Measurements from ENCODE around the gene CPEB3.
"Not testable (repeated sequence)": the region's sequence is repeated elsewhere in the genome, so short reads cannot be mapped to it uniquely, and the experiment has no call there.

The CPEB3 gene

DNA sequence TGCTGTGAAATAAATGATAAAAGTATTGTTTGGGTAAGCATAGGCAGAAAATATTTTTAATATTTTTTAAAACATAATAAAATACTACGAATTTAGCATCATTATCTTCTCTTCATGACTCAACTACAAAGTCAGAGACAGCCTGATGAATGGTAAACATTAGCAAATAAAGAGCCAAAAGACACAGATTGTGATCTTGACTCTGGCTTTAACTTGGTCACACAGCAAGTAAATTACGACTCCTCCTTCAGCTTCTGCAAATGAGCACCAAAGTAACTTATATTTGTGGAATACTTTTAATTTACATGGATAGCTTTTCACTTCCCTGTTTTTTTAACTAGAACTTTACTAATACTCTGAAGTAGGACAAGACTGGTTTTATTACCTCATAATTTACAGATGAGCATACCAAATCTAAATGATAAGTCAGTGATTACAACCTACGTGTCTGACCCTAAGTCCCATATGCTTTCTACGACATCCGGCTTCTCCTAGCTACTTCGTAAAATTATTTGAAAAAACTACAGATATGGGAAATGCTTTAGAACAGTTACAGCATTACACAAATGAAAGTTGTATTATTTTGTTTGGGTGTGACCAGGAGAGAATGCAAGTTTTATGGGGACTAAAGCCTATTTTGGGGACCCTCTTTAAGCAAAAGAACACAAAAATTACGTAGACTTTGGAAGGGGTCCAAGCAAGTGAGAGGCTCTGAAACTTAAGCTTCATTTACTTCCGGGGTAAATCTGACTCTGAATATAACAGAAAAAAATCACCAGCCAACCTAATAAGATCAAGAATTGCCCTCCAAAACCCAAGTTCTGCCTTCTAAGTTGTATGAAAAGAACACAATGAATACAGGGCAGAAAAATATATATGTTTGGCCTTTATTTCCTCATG is 133.8 kb downstream of the CPEB3 start:
- Histone ChIP-seq H3K27me3 (ENCODE audit: control insufficient read depth, insufficient read depth, low read length) (no peaks in the 10 kb centered on the region), H3K4me3 (ENCODE audit: low read length) (no peak overlapping the region), H3K9ac (ENCODE audit: low read length) (no peak overlapping the region), H3K9me3 (ENCODE audit: control insufficient read depth, low read length) (no peaks in the 10 kb centered on the region), H3K4me1 (ENCODE audit: control insufficient read depth, insufficient read depth, low read length) (no peaks in the 10 kb centered on the region), H3K36me3 (ENCODE audit: control insufficient read depth, insufficient read depth, low read length) (no peaks in the 10 kb centered on the region)

DNA sequence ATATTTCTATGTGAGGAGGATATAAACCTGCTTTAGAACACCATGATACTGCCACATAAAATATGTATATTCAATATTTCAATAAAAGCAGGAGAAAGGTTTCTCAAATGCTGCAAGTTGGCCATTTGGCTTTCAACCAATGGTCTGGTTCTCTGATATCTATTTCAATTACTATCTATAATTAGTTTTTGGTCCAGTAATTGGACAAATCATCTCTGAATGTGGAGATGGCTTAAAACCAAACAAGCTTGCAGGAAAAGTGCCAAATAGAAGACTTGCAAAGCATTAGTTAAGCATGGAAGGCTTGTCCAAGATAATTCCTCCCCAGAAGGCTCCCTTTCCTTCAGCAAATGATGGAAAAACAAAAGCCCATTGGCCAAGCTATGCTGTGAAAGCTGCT is 140.1 kb downstream of the CPEB3 start:
- Histone ChIP-seq H3K9me3 (ENCODE audit: control insufficient read depth, low read length) (no peaks in the 10 kb centered on the region), H3K27me3 (ENCODE audit: control insufficient read depth, insufficient read depth, low read length) (no peaks in the 10 kb centered on the region), H3K36me3 (ENCODE audit: control insufficient read depth, insufficient read depth, low read length) (no peaks in the 10 kb centered on the region), H3K4me3 (ENCODE audit: low read length) (no peak overlapping the region), H3K9ac (ENCODE audit: low read length) (no peak overlapping the region), H3K4me1 (ENCODE audit: control insufficient read depth, insufficient read depth, low read length) (no peaks in the 10 kb centered on the region)

DNA sequence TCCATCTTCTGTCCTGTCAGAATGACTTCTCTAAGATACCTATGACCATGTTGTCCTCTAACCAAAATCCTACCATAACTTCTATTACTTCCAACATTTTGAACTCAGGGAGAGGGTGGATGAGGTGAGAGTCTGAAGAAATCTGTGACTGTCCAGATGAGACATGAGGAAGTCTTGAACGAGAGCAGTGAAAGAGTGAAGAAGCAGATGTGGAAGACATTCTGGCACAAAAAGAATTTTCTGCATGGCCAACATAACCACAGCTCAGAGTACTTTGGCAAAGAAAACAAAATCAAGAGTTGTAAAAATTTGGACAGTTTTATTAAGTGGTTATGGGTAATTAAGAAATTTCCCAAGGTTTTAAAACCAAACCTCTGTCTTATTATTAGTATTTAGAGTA is 141.6 kb downstream of the CPEB3 start:
- Histone ChIP-seq H3K27me3 (ENCODE audit: control insufficient read depth, insufficient read depth, low read length) (no peaks in the 10 kb centered on the region), H3K4me3 (ENCODE audit: low read length) (no peak overlapping the region), H3K9me3 (ENCODE audit: control insufficient read depth, low read length) (no peaks in the 10 kb centered on the region), H3K9ac (ENCODE audit: low read length) (no peak overlapping the region), H3K36me3 (ENCODE audit: control insufficient read depth, insufficient read depth, low read length) (no peaks in the 10 kb centered on the region), H3K4me1 (ENCODE audit: control insufficient read depth, insufficient read depth, low read length) (no peaks in the 10 kb centered on the region)

- Histone ChIP-seq H3K36me3 (ENCODE audit: control insufficient read depth, insufficient read depth, low read length) (no peaks in the 10 kb centered on the region), H3K4me1 (ENCODE audit: control insufficient read depth, insufficient read depth, low read length) (no peaks in the 10 kb centered on the region), H3K9me3 (ENCODE audit: control insufficient read depth, low read length) (no peaks in the 10 kb centered on the region), H3K27me3 (ENCODE audit: control insufficient read depth, insufficient read depth, low read length) (no peaks in the 10 kb centered on the region), H3K9ac (ENCODE audit: low read length) (no peak overlapping the region), H3K4me3 (ENCODE audit: low read length) (no peak overlapping the region)
Measured at GRCh38 chr10:92146781-92147180, 144.1 kb downstream of the CPEB3 start.

DNA sequence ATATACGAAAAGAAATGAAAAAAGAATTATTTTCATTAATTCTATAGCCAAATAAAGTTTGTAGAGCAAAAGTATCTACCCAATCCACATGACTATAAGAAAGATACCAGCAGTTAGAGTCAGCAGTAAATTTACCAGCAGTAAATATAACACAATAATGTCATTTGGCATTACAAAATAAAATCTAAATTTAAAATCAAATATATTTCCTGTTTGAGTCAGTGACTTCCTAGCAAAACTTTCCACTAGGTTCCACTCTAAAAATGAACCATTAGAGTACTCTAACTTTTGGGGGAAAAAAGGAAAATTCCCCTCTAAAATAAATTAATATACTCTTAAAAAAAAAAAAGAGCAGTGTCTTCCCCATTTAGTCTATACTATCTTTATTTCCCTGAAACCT is 144.8 kb downstream of the CPEB3 start:
- Histone ChIP-seq H3K9me3 (ENCODE audit: control insufficient read depth, low read length) (no peaks in the 10 kb centered on the region), H3K27me3 (ENCODE audit: control insufficient read depth, insufficient read depth, low read length) (no peaks in the 10 kb centered on the region), H3K9ac (ENCODE audit: low read length) (no peak overlapping the region), H3K4me3 (ENCODE audit: low read length) (no peak overlapping the region), H3K36me3 (ENCODE audit: control insufficient read depth, insufficient read depth, low read length) (no peaks in the 10 kb centered on the region), H3K4me1 (ENCODE audit: control insufficient read depth, insufficient read depth, low read length) (no peaks in the 10 kb centered on the region)

- no peaks in the 10 kb centered on the region for H3K4me1 ChIP-seq (ENCODE audit: control insufficient read depth, insufficient read depth, low read length)
- no peaks in the 10 kb centered on the region for H3K36me3 ChIP-seq (ENCODE audit: control insufficient read depth, insufficient read depth, low read length)
- no peaks in the 10 kb centered on the region for H3K27me3 ChIP-seq (ENCODE audit: control insufficient read depth, insufficient read depth, low read length)
- H3K9ac ChIP-seq (ENCODE audit: low read length): no peak overlapping the region
- no peak overlapping the region for H3K4me3 ChIP-seq (ENCODE audit: low read length)
- no peaks in the 10 kb centered on the region for H3K9me3 ChIP-seq (ENCODE audit: control insufficient read depth, low read length)
Measured at GRCh38 chr10:92142949-92143348, 147.9 kb downstream of the CPEB3 start.

DNA sequence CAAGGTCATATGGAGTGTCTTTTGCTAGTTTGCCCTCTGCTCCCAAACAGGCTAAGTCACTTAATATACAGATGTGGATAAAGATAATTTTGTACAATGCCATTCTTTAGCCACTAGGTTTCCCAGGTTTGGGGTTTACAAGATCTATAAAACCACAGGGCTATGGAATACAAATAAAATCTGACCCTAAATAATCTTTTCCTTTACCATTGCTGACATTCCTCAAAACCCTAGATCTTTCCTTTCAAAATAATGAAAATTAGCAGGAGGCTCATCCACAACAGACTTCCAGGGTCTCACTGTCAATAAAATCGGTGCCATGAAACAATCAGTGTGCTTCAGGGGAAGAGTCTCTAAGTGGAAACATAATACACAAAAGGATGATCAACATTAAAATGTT is 148.4 kb downstream of the CPEB3 start:
- Histone ChIP-seq H3K27me3 (ENCODE audit: control insufficient read depth, insufficient read depth, low read length) (no peaks in the 10 kb centered on the region), H3K4me3 (ENCODE audit: low read length) (no peak overlapping the region), H3K9me3 (ENCODE audit: control insufficient read depth, low read length) (no peaks in the 10 kb centered on the region), H3K36me3 (ENCODE audit: control insufficient read depth, insufficient read depth, low read length) (no peaks in the 10 kb centered on the region), H3K9ac (ENCODE audit: low read length) (no peak overlapping the region), H3K4me1 (ENCODE audit: control insufficient read depth, insufficient read depth, low read length) (no peaks in the 10 kb centered on the region)

DNA sequence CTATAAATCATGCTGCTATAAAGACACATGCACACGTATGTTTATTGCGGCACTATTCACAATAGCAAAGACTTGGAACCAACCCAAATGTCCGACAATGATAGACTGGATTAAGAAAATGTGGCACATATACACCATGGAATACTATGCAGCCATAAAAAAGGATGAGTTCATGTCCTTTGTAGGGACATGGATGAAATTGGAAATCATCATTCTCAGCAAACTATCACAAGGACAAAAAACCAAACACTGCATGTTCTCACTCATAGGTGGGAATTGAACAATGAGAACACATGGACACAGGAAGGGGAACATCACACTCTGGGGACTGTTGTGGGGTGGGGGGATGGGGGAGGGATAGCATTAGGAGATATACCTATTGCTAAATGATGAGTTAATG is 149.7 kb downstream of the CPEB3 start:
- not testable (repeated sequence) for H3K9ac ChIP-seq (ENCODE audit: low read length); H3K4me3 ChIP-seq (ENCODE audit: low read length); H3K9me3 ChIP-seq (ENCODE audit: control insufficient read depth, low read length); H3K27me3 ChIP-seq (ENCODE audit: control insufficient read depth, insufficient read depth, low read length); H3K36me3 ChIP-seq (ENCODE audit: control insufficient read depth, insufficient read depth, low read length); H3K4me1 ChIP-seq (ENCODE audit: control insufficient read depth, insufficient read depth, low read length)

DNA sequence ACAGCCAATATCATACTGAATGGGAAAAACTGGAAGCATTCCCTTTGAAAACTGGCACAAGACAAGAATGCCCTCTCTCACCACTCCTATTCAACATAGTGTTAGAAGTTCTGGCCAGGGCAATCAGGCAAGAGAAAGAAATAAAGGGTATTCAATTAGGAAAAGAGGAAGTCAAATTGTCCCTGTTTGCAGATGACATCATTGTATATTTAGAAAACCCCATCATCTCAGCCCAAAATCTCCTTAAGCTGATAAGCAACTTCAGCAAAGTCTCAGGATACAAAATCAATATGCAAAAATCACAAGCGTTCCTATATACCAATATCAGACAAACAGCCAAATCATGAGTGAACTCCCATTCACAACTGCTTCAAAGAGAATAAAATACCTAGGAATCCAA is 156.8 kb downstream of the CPEB3 start:
- not testable (repeated sequence) for H3K9ac ChIP-seq (ENCODE audit: low read length); H3K4me3 ChIP-seq (ENCODE audit: low read length); H3K27me3 ChIP-seq (ENCODE audit: control insufficient read depth, insufficient read depth, low read length)

GRCh38 chr10:92131275-92131820 is 159.5 kb downstream of the CPEB3 start:
- H3K4me3 ChIP-seq (ENCODE audit: low read length): no peak overlapping the region
- H3K9me3 ChIP-seq (ENCODE audit: control insufficient read depth, low read length): no peaks in the 10 kb centered on the region
- H3K36me3 ChIP-seq (ENCODE audit: control insufficient read depth, insufficient read depth, low read length): no peaks in the 10 kb centered on the region
- H3K9ac ChIP-seq (ENCODE audit: low read length): no peak overlapping the region
- no peaks in the 10 kb centered on the region for H3K27me3 ChIP-seq (ENCODE audit: control insufficient read depth, insufficient read depth, low read length)
- H3K4me1 ChIP-seq (ENCODE audit: control insufficient read depth, insufficient read depth, low read length): peaks cover 2% of the 10 kb centered on the region

More for the DNA sequence above, 156.8 kb downstream of the CPEB3 start:
- not testable (repeated sequence) for H3K9me3 ChIP-seq (ENCODE audit: control insufficient read depth, low read length); H3K36me3 ChIP-seq (ENCODE audit: control insufficient read depth, insufficient read depth, low read length); H3K4me1 ChIP-seq (ENCODE audit: control insufficient read depth, insufficient read depth, low read length)

DNA sequence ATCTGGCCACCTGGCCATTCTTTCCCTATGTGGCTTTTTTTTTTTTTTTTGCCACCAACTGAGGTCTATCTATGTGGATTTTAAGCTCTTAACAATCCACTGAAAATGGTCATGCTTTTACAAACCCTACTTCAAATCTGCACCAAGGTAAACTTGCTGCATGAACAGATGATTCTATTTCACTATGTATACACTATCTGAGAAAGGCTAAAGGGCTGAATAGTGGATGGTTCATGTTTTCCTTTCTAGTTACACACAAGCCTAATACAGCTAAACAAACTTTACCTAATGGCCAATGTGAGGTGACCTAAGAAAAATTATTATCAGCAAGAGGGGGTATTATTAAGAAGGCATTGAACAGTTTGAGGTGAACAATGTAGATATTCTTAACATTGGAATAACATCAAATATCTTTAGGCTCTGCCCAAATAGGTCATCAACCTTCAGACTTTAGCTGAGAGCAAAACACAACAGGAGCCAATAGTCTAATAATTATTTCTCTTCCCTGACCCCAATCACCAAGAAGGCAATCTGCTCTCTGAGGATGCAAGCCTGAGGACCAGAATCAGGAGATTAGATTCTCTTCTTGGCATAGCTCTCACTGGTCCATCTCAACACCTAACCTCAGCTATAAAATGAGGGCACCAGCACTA is 160.1 kb downstream of the CPEB3 start:
- Histone ChIP-seq H3K4me1 (ENCODE audit: control insufficient read depth, insufficient read depth, low read length) (peaks cover 8% of the 10 kb centered on the region), H3K9ac (ENCODE audit: low read length) (no peak overlapping the region), H3K27me3 (ENCODE audit: control insufficient read depth, insufficient read depth, low read length) (no peaks in the 10 kb centered on the region), H3K36me3 (ENCODE audit: control insufficient read depth, insufficient read depth, low read length) (no peaks in the 10 kb centered on the region), H3K9me3 (ENCODE audit: control insufficient read depth, low read length) (no peaks in the 10 kb centered on the region), H3K4me3 (ENCODE audit: low read length) (no peak overlapping the region)

GRCh38 chr10:92126100-92126650 is 164.7 kb downstream of the CPEB3 start:
- Histone ChIP-seq H3K4me1 (ENCODE audit: control insufficient read depth, insufficient read depth, low read length) (peaks cover 44% of the 10 kb centered on the region), H3K27me3 (ENCODE audit: control insufficient read depth, insufficient read depth, low read length) (no peaks in the 10 kb centered on the region), H3K9ac (ENCODE audit: low read length) (no peak overlapping the region), H3K36me3 (ENCODE audit: control insufficient read depth, insufficient read depth, low read length) (no peaks in the 10 kb centered on the region), H3K9me3 (ENCODE audit: control insufficient read depth, low read length) (no peaks in the 10 kb centered on the region), H3K4me3 (ENCODE audit: low read length) (no peak overlapping the region)
